H54 (cell line): ENCODE data around the gene PTCD1.
"Not testable (repeated sequence)": the region's sequence is repeated elsewhere in the genome, so short reads cannot be mapped to it uniquely, and the experiment has no call there.

Source experiments
- DNase-seq: peaks from one replicate; pipeline ENCODE4 v3.0.0; 2011; ENCODE audit warnings: low spot score, mixed read lengths; ENCODE audit not compliant: insufficient read length
- FAIRE-seq: peaks from 3 replicates; lab custom pipeline; 2011; peaks lifted over from hg19 to GRCh38; lab: Jason Lieb, UNC
- POLR2A ChIP-seq: IDR thresholded peaks from 2 replicates; pipeline ENCODE4 v1.6.1; 2011; ENCODE audit warnings: low read depth, mild to moderate bottlenecking, low read length

PTCD1 gene

DNA sequence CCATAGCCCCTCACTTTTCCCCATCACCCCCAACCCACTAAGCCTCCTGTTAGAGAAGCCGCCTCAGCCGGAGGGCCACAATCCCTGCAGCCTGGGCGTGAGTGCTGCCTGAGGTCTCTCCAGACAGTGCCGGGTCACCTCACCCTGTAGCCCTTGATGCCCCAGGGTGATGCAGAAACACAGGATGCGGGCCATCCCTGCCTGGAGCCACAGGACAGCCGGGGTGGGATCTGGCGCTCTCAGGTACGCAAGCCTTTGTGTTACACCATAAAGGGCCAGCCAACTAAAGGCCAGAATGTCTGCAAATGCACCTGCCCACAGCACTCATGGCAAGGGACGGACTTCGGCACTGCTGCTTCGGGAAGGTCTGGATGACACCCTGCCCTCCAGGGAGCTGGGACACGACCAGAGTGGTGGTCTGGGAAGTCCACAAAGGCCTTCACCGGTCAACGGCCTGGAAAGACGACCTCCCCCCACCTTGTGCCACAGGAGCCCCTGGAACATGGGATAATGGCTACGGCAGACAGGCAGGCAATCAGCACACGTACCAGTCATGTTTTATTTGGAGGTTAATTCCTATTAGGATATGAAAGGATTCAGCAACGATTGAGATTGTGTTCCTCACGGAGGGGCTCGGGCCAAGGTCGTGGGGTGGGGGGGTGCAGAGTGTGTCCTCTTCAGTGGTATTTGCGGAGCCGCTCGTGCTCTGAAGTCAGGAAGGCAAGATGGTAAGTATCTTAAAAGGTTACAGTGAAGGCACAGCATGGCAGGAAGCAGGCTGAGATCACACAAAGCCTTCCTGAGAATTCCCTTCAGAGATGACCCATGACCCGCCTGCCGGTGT lies 19.3 kb upstream of the PTCD1 start:
- no peak for TF ChIP-seq POLR2A
- DNase-seq (no peak), FAIRE-seq (no peak)

DNA sequence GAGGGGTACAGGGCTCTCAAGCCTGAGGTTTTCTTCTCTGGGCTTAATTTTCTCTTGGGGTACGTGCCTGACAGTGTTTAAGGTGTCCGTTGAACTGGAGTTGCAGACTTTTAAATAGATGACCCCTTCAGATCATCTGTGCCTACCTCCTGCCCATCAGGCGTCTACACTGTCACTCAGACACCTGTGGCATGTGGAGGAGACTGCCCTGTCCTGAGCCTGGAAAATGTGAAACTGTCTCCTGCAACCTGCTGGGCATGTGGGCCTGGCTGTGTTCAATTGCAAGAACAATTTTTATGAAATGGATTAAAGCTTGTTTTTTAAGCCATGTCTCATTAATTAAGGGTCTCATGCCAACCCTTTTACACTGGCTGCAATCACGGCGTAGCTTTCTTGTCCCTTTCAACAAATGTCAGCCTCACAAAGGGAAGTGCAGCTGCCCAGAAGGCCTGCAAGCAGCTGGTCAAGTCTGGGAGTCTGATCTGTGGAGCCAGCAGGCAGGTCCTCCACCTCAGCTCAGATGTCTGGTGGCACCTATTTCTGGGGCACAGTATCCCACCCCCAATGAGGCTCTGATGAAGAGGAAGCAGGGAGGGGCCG lies 18.6 kb upstream of the PTCD1 start:
- no peak for FAIRE-seq
- no peak for TF ChIP-seq POLR2A
- DNase-seq = no peak

DNA sequence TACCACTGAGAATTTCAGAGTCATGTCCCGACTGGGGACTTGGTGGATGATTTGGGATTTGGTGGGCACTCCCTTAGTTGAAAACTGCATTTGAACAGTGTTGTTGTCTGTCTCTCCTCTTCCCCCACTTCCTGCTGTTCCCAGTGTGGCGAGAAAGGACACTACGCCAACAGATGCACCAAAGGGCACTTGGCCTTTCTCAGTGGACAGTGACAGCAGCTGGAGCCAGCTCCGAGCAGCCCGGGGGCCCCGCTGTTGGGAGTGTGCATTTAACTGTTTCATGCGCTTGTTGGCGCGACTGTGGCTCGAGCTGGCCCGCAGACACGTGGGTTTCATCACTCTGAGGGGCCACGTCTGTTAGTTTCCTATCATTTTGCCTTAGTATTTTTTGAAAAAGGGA lies 17.7 kb upstream of the PTCD1 start:
- no peak for TF ChIP-seq POLR2A
- DNase-seq = no peak
- FAIRE-seq = no peak

DNA sequence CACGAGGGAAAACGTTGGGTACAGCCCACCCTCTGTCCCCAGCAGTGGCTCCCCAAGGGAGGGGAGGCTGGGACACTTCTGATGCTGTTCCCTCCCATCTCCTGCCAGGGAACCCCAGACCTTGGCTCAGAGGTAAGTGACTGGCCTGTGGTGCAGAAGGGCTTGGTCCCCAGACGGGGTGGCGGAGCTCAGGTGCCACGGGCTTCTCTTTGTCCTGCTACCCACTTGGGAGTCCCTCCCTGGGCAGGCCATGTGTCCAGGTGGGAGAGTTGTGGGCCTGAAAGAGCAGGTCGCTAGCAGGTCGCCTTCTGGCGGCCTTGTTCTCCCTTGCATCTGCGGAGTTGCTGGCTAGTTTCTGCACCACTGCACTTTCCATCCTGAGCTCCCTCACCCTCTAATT lies 17.3 kb upstream of the PTCD1 start:
- DNase-seq (no peak), FAIRE-seq (no peak)

DNA sequence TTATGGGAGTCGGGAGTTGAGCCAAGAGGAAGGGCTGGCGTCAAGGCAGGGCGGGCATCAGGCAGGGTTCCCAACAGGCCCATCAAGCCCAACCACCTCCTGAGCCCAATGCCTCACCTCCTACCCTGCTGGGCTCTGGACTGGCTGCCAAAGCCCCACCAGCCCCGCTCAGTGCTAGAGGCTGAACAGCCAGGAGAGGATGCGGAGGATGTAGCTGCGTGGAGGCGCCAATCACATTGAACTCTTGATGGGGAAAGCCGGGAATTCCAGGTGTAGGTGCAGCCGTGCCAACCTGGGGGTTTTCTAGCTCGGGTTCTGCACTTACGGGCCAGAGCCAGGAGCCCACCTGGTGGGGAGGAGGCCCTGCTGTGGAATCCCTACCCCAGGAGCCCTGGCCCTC lies 14.5 kb upstream of the PTCD1 start:
- no peak for DNase-seq
- no peak for FAIRE-seq
- TF ChIP-seq POLR2A = no peak

More for the DNA sequence above, 17.3 kb upstream of the PTCD1 start:
- no peak for TF ChIP-seq POLR2A

DNA sequence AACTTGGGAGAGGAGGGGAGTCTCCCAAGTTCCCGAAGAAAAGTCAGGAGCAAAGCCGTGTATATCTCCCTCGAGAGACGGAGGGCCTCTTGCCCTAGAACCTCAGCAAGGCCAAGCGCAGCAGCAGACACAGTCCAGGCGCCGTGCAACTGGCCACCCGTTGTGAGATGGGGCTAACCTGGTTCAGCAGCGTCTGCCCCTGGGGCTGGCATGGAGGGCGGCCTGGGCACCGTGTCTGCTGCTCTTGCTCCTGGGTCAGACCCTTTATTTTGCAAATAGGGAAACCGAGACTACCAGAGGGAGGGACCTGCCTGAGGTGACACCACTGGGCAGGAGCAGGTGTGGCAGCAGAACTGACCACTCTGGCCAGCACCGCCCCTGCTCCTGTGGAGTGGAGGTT lies 13.9 kb upstream of the PTCD1 start:
- DNase-seq (no peak), FAIRE-seq (no peak)
- TF ChIP-seq POLR2A = no peak

DNA sequence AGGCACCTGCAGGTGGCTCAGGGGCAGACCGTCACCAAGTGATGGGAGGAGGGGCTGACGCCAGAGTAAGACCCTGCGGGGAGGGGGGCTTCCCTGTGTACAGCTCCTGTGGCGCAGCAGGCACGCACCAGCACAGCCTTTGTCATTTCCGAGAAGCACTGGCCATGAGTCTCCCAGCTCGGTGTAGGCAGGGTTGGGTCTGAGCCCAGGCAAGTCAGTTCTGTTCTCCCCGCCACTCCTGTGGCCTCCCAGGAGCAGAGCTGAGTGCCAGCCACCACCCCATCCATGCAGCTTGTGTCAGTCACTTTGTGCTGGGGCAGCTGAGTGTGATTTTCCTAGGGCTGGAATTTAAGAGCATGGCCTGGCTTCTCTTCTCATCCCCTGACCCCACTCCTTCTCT lies 13.3 kb upstream of the PTCD1 start:
- DNase-seq (no peak), FAIRE-seq (no peak)
- no peak for TF ChIP-seq POLR2A

DNA sequence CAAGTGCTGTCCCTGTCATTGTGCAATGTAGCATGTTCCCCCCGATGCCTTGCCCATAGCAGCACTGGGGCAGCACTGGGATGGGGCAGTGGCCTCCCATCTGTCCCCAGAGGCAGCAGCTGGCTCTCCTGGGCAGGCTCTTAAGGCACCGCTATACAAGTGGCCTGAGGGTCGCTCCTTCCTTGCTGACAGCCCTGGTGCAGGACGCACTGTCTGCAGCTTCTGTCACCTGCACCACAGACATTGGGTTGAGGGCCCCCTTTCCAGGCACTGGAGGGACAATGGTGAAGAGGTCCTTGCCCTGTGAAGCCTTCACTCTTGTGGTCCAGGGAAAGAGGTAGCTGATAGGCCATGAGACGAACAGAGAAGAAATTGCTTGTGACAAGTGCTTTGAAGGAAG lies 10.7 kb upstream of the PTCD1 start:
- DNase-seq (no peak), FAIRE-seq (no peak)

DNA sequence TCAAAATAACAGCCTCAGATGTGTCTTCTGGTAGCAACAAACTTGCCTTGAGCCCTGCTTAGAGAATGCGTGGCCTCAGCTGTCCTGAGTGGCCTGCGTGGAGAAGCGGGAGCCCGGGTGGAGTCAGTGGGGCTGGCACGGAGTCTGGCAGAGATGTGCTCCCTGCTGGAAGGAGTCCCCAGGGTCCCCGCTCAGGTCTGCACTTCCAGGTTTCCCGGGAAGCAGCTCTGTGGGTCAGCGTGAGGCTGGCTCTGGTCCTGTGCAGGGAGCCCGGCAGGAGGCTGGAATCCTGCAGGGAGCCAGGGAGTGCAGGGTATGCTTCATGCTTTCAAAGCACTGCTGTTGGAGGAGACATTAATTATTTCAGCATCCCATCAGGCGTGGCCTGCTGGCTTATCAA lies 10.3 kb upstream of the PTCD1 start:
- DNase-seq = no peak
- TF ChIP-seq POLR2A = no peak
- FAIRE-seq = no peak

More for the DNA sequence above, 10.7 kb upstream of the PTCD1 start:
- no peak for TF ChIP-seq POLR2A

DNA sequence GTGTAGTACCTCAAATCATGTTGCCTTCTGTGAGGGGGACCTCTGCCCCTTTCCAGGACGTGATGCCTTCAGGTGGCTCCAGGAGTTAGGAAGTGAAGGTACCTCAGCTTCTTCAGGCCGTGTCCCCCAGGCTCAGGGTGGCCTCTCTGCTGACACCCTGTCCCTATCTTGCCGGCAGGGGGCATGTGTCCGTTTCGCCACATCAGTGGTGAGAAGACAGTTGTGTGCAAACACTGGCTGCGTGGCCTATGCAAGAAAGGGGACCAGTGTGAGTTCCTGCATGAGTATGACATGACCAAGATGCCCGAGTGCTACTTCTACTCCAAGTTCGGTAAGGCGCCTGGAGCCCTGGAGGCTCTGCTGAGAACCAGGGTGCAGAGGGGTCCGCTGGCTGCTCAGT lies 9.3 kb upstream of the PTCD1 start:
- FAIRE-seq (no peak), DNase-seq (no peak)
- no peak for TF ChIP-seq POLR2A

DNA sequence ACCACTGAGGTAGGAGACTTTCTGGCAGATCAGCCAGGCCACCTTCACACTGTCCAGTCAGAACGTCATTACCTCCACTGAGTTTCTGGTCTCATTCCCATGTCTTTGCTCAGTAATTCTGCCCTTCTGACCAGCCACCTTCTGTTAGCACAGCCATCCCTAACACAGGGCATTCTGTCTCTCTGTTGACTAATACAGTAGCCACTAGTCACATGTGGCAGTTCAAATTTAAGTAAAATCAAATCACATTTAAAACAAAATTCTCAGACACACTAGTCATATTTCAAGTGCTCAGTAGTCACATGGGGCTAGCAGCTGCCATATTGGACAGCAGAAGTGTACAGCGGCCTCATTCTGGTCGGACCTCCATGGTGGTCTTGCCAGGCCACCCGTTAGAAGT lies 7.5 kb upstream of the PTCD1 start:
- DNase-seq (no peak), FAIRE-seq (no peak)
- no peak for TF ChIP-seq POLR2A

DNA sequence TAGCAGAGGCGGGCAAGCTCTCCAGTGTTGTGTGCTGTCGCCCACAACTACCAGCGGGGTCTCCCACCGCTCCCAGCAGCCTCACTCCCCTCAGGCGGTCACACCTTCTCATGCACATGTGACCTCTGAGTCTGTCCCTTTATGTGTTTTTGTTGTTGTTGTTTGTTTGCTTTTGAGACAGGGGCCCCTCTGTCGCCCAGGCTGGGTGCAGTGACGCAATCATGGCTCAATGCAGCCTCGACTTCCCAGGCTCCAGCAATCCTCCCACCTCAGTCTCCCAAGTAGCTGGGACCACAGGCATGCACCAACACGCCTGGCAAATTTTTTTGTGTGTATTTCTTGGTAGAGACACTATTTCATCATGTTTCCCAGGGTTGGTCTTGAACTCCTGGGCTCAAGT lies 1.6 kb upstream of the PTCD1 start:
- no peak for DNase-seq
- no peak for FAIRE-seq
- no peak for TF ChIP-seq POLR2A

DNA sequence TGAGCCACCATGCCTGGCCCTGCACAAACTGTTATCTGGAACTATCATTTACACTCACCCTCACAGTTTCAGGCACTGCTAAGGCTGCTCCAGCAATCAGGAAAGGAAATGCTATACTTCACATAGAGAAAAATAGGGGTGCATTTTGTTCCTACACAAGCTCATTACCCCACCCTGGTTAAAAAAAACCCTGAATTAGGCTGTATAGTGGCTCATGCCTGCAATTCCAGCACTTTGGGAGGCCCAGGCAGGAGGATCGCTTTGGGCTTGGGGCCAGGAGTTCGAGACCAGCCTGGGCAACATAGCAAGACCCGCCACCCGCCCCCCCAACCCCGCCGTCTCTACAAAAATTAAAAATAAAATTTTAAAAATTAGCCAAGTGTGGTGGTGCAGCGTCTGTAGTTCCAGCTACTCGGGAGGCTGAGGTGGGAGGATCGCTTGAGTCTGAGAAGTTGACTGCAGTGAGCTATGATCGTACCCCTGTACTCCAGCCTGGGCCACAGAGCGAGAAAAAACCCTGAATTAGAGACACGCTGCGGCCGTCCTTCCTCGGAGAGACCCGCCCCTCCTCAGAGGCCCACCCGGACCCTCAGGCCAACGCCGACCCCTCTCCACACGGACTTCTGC lies 539 bp downstream of the PTCD1 start:
- DNase-seq = no peak
- no peak for TF ChIP-seq POLR2A
- no peak for FAIRE-seq

DNA sequence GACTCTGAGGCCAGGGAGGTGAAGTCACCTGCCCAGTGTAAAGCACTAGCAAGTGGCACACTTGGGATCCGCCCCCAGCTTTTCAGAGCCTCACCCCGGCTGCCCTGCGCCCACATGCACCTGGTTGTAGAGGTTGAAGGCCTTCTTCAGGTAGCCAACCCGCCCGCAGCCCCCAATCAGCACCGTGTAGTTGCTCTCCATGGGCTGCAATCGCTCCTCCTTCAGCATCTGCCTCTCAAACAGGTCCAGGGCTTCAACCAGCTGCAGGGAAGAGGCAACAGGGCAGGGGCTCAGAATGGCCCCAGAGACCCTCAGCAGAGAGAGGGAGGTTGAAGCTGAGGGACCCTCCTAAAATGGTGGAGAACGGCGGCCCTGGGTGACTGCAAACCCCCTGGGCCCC lies 5.4 kb downstream of the PTCD1 start:
- FAIRE-seq (no peak), DNase-seq (no peak)
- TF ChIP-seq POLR2A = no peak

DNA sequence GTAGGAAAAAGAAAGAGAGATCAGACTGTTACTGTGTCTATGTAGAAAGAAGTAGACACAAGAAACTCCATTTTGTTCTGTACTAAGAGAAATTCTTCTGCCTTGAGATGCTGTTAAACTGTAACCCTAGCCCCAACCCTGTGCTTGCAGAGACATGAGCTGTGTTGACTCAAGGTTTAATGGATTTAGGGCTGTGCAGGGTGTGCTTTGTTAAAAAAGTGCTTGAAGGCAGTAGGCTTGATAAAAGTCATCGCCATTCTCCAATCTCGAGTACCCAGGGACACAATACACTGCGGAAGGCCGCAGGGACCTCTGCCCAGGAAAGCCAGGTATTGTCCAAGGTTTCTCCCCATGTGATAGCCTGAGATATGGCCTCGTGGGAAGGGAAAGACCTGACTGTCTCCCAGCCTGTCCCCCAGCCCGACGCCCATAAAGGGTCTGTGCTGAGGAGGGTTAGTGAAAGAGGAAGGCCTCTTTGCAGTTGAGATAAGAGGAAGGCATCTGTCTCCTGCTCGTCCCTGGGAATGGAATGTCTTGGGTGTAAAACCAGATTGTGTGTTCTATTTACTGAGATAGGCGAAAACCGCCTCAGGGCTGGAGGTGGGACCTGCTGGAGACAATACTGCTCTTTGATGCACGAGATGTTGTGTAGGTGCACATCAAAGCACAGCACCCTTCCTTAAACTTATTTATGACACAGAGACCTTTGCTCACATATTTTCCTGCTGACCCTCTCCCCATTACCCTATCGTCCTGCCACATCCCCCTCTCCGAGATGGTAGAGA lies 6.7 kb downstream of the PTCD1 start:
- DNase-seq, FAIRE-seq: not testable (repeated sequence)
